Peyer's patch (tissue), 4 donors: Measurements from ENCODE around the gene DPH7. TPM values are rescaled to one million over a fixed set of nuclear protein-coding genes. Genes with fewer than 3 reads are reported as not detected.
"Not testable (repeated sequence)": the region's sequence is repeated elsewhere in the genome, so short reads cannot be mapped to it uniquely, and the experiment has no call there.

Source experiments
- DNase-seq, 3 donors: peaks; one replicate each; pipeline ENCODE4 v3.0.0-alpha.2; 2017 to 2019
- H3K27ac ChIP-seq, 4 donors: fragments of 200-600 bp; sonication (generic); one replicate each; pipeline ENCODE4 v1.5.1; 2016 to 2019
- H3K27me3 ChIP-seq, 2 donors: fragments of 200-600 bp; sonication (generic); one replicate each; pipeline ENCODE4 v1.5.1; 2019
- H3K36me3 ChIP-seq, 3 donors: fragments of 200-600 bp; sonication (generic); one replicate each; pipeline ENCODE4 v1.5.1; 2016 to 2019
- H3K4me1 ChIP-seq, 4 donors: fragments of 200-600 bp; sonication (generic); one replicate each; pipeline ENCODE4 v1.5.1; 2016 to 2019
- H3K4me3 ChIP-seq, 4 donors: fragments of 200-600 bp; sonication (generic); 1 replicate in 3 of 4; 2 replicates in 1 of 4; pipeline ENCODE4 v1.5.1; 2016 to 2019; ENCODE audit warnings: mild to moderate bottlenecking in 1 of 4
- H3K9me3 ChIP-seq, 4 donors: fragments of 200-600 bp; sonication (generic); one replicate each; pipeline ENCODE4 v1.5.1; 2016 to 2019; ENCODE audit warnings: mild to moderate bottlenecking in 1 of 4
- CTCF ChIP-seq, 6 experiments: fragments of 450-650 bp in 4 of 6; fragments of 200-600 bp in 2 of 6; sonication (generic) in 1 of 6; IDR thresholded peaks; one replicate each; pipeline ENCODE4 v1.5.1; 2017 to 2019; ENCODE audit warnings: antibody characterized with exemption in 6 of 6, mild to moderate bottlenecking in 3 of 6, moderate library complexity in 1 of 6
- POLR2A ChIP-seq, 2 donors: fragments of 450-650 bp; IDR thresholded peaks; one replicate each; pipeline ENCODE4 v1.5.1; 2017; ENCODE audit warnings: antibody characterized with exemption in 2 of 2, mild to moderate bottlenecking in 2 of 2, moderate library complexity in 2 of 2
- total RNA-seq, 4 donors: library from RNA; depleted of rRNA; stranded (reverse); fragments of >200 nt; gene quantifications; one replicate each; pipeline ENCODE4 v1.1.0, GENCODE V29; 2016

DPH7 gene
- total RNA-seq, 4 donors from 2014 or later = 21.9 to 52.5 (median 44.5) TPM

GRCh38 chr9:137514691-137515337 lies 63.9 kb downstream of the DPH7 start:
- Histone ChIP-seq H3K4me1 (no peaks in the 10 kb centered on the region), H3K9me3 (no peaks in the 10 kb centered on the region), H3K27me3 (no peaks in the 10 kb centered on the region), H3K36me3 (no peaks in the 10 kb centered on the region), H3K27ac (no peak overlapping the region), H3K4me3 (no peak overlapping the region)
- DNase-seq = no peak
- TF ChIP-seq CTCF (IDR thresholded peaks at IDR 0.05) = no peak
- TF ChIP-seq POLR2A (IDR thresholded peaks at IDR 0.05) = no peak

GRCh38 chr9:137513801-137514570 lies 64.7 kb downstream of the DPH7 start:
- not testable (repeated sequence) for H3K9me3 ChIP-seq, H3K4me3 ChIP-seq, H3K27ac ChIP-seq, H3K4me1 ChIP-seq, DNase-seq, H3K27me3 ChIP-seq, H3K36me3 ChIP-seq

GRCh38 chr9:137513136-137513535 lies 65.6 kb downstream of the DPH7 start:
- not testable (repeated sequence) for H3K4me1 ChIP-seq

GRCh38 chr9:137511758-137512463 lies 66.8 kb downstream of the DPH7 start:
- no peak overlapping the region for H3K27ac ChIP-seq
- no peaks in the 10 kb centered on the region for H3K9me3 ChIP-seq
- DNase-seq = no peak
- H3K4me3 ChIP-seq = no peak overlapping the region
- TF ChIP-seq POLR2A (IDR thresholded peaks at IDR 0.05) (no peak), CTCF (IDR thresholded peaks at IDR 0.05) (no peak)
- no peaks in the 10 kb centered on the region for H3K27me3 ChIP-seq
- H3K36me3 ChIP-seq = no peaks in the 10 kb centered on the region
- no peaks in the 10 kb centered on the region for H3K4me1 ChIP-seq

More at GRCh38 chr9:137513136-137513535, 65.6 kb downstream of the DPH7 start:
- not testable (repeated sequence) for H3K4me3 ChIP-seq, H3K36me3 ChIP-seq, H3K27me3 ChIP-seq, H3K9me3 ChIP-seq, H3K27ac ChIP-seq, DNase-seq

- H3K36me3 ChIP-seq, H3K9me3 ChIP-seq, H3K4me3 ChIP-seq, H3K27ac ChIP-seq, DNase-seq, H3K4me1 ChIP-seq, H3K27me3 ChIP-seq: not testable (repeated sequence)
Measured at GRCh38 chr9:137511126-137511525, 67.6 kb downstream of the DPH7 start.

GRCh38 chr9:137509198-137509597 lies 69.5 kb downstream of the DPH7 start:
- no peak overlapping the region for H3K27ac ChIP-seq
- no peak for DNase-seq
- no peaks in the 10 kb centered on the region for H3K27me3 ChIP-seq
- no peak for TF ChIP-seq CTCF (IDR thresholded peaks at IDR 0.05)
- no peak for TF ChIP-seq POLR2A (IDR thresholded peaks at IDR 0.05)
- no peaks in the 10 kb centered on the region for H3K9me3 ChIP-seq
- H3K4me3 ChIP-seq = no peak overlapping the region
- peaks cover 0 to 4% (median 0%) of the 10 kb centered on the region in 3 donors for H3K36me3 ChIP-seq
- H3K4me1 ChIP-seq = no peaks in the 10 kb centered on the region

- no peak overlapping the region for H3K4me3 ChIP-seq
- no peak overlapping the region for H3K27ac ChIP-seq
- H3K27me3 ChIP-seq = no peaks in the 10 kb centered on the region
- TF ChIP-seq POLR2A (IDR thresholded peaks at IDR 0.05) (no peak), CTCF (IDR thresholded peaks at IDR 0.05) (no peak)
- H3K4me1 ChIP-seq = no peaks in the 10 kb centered on the region
- peaks cover 0 to 4% (median 0%) of the 10 kb centered on the region in 3 donors for H3K36me3 ChIP-seq
- no peaks in the 10 kb centered on the region for H3K9me3 ChIP-seq
- DNase-seq = no peak
Measured at GRCh38 chr9:137506702-137507171, 72.0 kb downstream of the DPH7 start.
